ENCODE results near the gene DLX3.

DNA sequence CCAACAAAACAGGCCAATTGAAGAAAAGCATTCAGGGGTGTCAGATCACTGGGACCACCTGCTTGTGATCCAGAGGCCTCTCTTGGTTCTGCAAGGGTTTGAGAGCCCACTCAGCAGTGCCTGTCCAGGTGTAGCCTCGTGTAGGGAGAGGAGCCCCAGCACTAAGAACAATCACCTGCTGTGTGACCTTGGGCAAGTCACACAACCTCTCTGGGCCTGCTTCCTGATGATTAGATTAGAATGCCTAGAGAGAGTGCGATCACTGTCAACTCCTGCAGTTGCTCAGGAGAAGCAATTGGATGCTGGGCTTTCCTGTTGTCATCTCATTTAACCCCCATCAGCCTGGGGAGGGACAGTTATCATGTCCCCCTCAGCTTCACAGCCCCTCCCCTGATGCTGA, 10.2 kb downstream of the DLX3 start:
- TF ChIP-seq POLR2A (IDR thresholded peaks at IDR 0.05) = no peak
- TF ChIP-seq CTCF (IDR thresholded peaks at IDR 0.05) = no peak

Data from body of pancreas (tissue), 4 donors.